ENCODE data around the gene SIGLEC8.
"Not testable (repeated sequence)": the region's sequence is repeated elsewhere in the genome, so short reads cannot be mapped to it uniquely, and the experiment has no call there.

The SIGLEC8 gene

GRCh38 chr19:51441410-51442390 lies 16.6 kb downstream of the SIGLEC8 start:
- no peak for FAIRE-seq

DNA sequence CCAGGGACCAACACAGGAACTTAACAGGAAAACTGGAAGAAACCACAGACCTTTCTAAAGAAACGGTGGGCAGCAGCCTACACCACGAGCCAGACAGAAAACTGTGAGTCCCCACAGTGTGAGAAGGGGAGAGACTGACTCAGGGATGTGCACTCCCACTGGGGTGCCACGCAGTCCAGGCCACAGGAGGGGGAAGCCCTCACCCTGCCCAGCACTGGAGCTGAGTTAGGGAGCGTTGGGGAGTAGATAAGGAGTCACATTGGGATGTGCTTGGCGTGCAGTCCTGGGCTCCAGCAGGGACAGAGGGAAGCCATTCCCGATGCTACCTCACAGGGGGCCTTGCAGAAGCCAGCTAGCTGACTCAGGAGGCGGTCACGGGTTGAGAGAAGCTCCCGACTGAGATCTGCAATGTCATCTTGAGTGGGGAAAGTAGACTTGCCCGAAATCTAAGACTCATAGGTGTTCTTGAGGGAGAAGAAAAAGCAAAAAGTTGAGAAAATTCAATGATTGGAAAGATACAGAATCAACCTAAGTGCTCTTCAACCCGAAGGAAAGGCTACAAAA lies 17.3 kb downstream of the SIGLEC8 start:
- FAIRE-seq = no peak

- FAIRE-seq = no peak
These were observed 18.2 kb downstream of the SIGLEC8 start for GRCh38 chr19:51440052-51440451.

- FAIRE-seq = no peak
These were observed 19.2 kb downstream of the SIGLEC8 start for GRCh38 chr19:51439021-51439465.

DNA sequence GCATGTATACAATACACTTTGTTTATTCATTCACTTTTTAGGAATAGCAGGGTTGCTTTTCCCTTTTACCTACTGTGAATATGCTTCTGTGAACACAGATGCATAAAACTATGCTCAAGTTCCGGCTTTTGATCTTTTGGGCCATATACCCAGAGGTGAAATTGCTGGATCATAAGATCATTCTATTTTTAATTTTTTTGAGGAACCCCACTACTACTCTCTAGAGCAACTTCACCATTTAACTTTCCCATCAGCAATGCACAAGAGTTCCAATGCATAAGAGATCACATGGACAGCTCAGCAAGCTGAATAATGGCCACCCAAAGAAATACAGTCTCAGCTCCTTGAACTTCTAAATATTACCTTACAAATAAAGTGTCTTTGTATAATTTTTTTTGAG lies 23.8 kb downstream of the SIGLEC8 start:
- no peak for FAIRE-seq

DNA sequence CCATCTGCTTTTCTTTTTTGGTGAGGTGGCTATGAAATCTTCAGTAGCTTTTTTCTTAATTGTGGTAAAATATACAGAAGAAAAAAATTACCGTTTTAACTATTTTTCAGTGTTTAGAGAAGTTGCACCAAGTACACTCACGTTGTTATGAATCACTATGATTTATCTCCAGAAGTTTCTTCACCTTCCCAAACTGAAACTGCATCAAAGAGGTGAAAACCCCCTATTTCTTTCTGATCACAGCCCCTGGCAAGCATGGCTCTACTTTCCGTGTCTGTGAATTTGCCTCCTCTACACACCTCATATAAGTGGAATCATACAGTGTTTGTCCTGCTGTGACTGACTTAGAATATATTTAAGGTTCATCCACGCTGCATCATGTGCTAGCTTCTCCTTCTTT lies 25.2 kb downstream of the SIGLEC8 start:
- no peak for FAIRE-seq

- FAIRE-seq = no peak
These were observed 27.1 kb downstream of the SIGLEC8 start for GRCh38 chr19:51431124-51431523.

DNA sequence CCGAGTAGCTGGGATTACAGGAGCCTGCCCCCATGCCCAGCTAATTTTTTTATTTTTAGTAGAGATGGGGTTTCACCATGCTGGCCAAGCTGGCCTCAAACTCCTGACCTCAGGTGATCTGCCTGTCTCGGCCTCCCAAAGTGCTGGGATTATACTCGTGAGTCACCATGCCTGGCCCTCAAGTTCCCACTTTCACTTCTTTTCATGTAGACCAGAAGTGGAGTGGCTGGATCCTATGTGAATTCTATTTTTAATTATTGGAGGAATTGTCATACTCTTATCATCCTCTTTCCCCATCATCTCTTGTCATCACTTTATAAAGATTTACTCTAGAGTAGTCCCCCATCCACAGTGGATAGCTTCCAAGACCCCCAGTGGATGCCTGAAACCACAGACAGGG lies 28.0 kb downstream of the SIGLEC8 start:
- no peak for FAIRE-seq

DNA sequence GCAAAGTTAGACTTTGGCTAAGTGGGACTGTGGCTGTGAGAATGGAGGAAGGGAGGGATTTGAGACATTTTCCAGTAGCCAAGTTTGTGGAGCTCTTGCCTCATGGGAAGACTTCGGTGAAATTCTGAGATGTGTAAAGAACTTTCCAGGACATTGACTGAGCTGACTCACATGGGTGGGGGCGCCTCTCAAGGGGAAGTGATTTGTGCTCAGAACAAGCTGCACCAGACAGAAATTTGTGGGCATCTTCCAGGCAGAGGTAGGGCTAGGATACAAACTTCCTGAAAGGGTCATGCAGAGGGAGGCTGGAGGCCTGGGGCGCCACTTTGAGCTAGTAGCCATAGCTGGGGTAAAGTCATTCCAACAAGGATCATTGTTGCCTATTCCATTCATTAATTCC lies 31.1 kb downstream of the SIGLEC8 start:
- FAIRE-seq = no peak

- no peak for FAIRE-seq
These were observed 36.2 kb downstream of the SIGLEC8 start for GRCh38 chr19:51422053-51422448.

- FAIRE-seq = no peak
These were observed 36.8 kb downstream of the SIGLEC8 start for GRCh38 chr19:51421229-51422052.

- FAIRE-seq = not testable (repeated sequence)
These were observed 37.7 kb downstream of the SIGLEC8 start for GRCh38 chr19:51420511-51420910.

DNA sequence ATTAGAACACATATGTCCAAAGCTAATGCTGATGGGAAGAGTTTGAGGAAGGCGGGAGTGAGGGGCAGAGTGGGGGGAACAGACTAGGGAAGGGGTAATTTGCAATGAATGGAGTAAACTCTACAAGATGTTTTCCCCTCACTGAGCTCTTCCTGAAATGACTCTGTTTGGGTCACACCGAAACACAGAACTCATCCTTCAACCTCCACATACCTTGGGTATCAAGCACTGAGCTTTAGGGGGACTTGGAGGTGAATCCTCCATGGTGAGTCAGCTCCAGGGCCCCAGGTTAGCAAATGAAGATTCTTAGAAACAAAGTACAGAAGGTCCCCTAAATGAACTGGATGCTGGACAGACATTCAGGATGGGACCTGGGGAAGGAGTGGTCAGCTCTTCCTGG lies 39.5 kb downstream of the SIGLEC8 start:
- no peak for FAIRE-seq

DNA sequence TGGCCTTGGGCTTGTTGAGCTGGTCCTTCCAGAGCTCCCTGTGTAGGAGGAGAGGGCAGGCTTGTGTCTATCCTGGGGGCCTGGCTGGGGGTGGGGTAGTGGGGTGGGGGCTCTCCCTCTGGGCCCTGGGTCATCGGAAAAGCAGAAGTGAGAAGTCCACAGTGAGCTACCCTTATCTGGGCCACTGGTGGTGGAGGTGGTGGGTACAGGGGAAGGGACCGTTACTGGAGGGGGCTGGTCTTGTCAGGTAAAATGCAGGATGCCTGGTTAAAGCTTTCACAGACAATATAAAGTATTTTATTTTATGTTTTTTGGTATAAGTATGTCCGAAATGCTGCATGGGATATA lies 40.5 kb downstream of the SIGLEC8 start:
- no peak for FAIRE-seq

DNA sequence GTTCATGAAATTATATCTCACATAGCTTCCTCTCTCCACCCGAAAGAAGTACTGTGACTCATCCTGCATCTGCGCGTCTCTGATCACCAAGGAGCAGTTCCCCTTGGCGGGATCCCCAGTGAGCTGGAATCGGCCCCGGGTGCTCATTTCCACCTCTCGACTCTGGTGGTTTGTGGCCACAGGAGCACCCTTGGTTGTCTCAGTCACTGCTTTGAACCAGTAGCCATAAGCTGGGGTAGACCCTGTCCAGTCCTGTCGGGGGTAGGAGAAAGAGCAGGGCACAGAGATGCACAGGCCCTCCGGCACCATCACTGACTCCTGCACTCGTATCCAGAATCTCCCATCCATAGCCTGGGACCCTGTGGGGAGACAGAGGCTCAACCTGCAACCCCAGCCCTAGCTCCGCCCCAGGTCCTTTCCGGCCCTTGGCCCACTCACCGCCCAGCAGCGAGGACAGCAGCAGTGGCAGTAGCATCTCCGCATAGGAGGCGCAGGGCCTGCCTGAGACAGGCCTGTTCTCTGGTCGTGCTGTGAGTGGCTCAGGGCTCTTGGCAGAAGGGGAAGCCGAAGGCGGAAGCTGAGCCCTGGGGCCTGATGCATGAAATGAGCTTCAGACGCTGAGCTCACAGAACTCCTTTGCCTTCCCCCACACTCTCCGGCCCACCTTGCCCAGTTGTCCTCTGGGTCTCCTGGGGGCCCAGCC lies 41.0 kb downstream of the SIGLEC8 start, which contains the start of gene SIGLEC10:
SIGLEC10 (minus strand) TSS at position 536 of the 703 bp plus-strand sequence; CDS start at position 475, 61 bp downstream.
- FAIRE-seq = no peak

GRCh38 chr19:51416422-51416821 lies 41.8 kb downstream of the SIGLEC8 start:
- FAIRE-seq = not testable (repeated sequence)

DNA sequence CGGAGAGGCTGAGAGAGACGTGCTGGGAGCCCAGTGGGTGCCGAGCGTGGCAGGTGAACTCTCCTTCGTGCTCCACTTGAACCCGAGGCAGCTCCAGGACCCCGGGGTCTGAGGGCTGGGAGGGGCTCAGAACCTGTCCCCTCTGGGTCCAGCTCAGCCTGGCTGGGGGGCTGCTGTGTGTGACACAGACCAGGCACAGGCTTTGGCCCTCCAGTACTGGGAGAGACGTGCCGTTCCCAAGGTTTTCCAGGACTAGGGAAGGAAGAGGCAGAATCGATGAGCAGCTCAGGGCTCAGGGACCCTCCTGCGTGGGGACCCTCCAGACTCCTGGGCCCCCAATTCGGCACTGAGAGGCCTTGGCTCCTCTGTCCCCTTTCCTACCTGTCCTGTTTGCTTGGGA lies 43.1 kb downstream of the SIGLEC8 start:
- FAIRE-seq = no peak

- FAIRE-seq = no peak
These were observed 47.1 kb downstream of the SIGLEC8 start for GRCh38 chr19:51410950-51411748.

- FAIRE-seq = no peak
These were observed 50.6 kb downstream of the SIGLEC8 start for GRCh38 chr19:51407511-51408131.

- no peak for FAIRE-seq
These were observed 56.1 kb downstream of the SIGLEC8 start for GRCh38 chr19:51402117-51402516.
